GM21360 (cell line): ENCODE measurements around the gene HIP1.
"Not testable (repeated sequence)": the region's sequence is repeated elsewhere in the genome, so short reads cannot be mapped to it uniquely, and the experiment has no call there.

Experiments
- ATAC-seq: cut with Tn5 transposase; IDR thresholded peaks from one replicate; pipeline ENCODE4 v1.9.1; 2021; ENCODE audit warnings: mild to moderate bottlenecking, moderate library complexity; ENCODE audit not compliant: unreplicated experiment

HIP1 gene

GRCh38 chr7:75687246-75688088 is 51.3 kb downstream of the HIP1 start:
- no peak for ATAC-seq

- no peak for ATAC-seq
Measured at GRCh38 chr7:75686551-75686950, 52.2 kb downstream of the HIP1 start.

GRCh38 chr7:75682052-75682451 is 56.7 kb downstream of the HIP1 start:
- not testable (repeated sequence) for ATAC-seq

GRCh38 chr7:75679060-75679459 is 59.7 kb downstream of the HIP1 start:
- ATAC-seq, result no peak

GRCh38 chr7:75669579-75669978 is 69.2 kb downstream of the HIP1 start:
- no peak for ATAC-seq

- ATAC-seq, result no peak
Measured at GRCh38 chr7:75667938-75668337, 70.8 kb downstream of the HIP1 start.

GRCh38 chr7:75663302-75663907 is 75.3 kb downstream of the HIP1 start:
- peak; percentile 15 for ATAC-seq

GRCh38 chr7:75662579-75663301 is 76.0 kb downstream of the HIP1 start:
- peak; percentile 77 for ATAC-seq

- no peak for ATAC-seq
Measured at GRCh38 chr7:75660566-75661215, 78.0 kb downstream of the HIP1 start.

GRCh38 chr7:75658802-75659201 is 79.9 kb downstream of the HIP1 start:
- no peak for ATAC-seq

GRCh38 chr7:75658369-75658768 is 80.4 kb downstream of the HIP1 start:
- ATAC-seq, result no peak

GRCh38 chr7:75657866-75658265 is 80.9 kb downstream of the HIP1 start:
- no peak for ATAC-seq

- ATAC-seq, result no peak
Measured at GRCh38 chr7:75656740-75657139, 82.0 kb downstream of the HIP1 start.

GRCh38 chr7:75655536-75655935 is 83.2 kb downstream of the HIP1 start:
- ATAC-seq, result no peak

- ATAC-seq, result no peak
Measured at GRCh38 chr7:75654855-75655254, 83.9 kb downstream of the HIP1 start.

- no peak for ATAC-seq
Measured at GRCh38 chr7:75653651-75654050, 85.1 kb downstream of the HIP1 start.

- no peak for ATAC-seq
Measured at GRCh38 chr7:75652788-75653187, 86.0 kb downstream of the HIP1 start.

- ATAC-seq, result no peak
Measured at GRCh38 chr7:75650681-75651080, 88.1 kb downstream of the HIP1 start.

- no peak for ATAC-seq
Measured at GRCh38 chr7:75650062-75650461, 88.7 kb downstream of the HIP1 start.

GRCh38 chr7:75649462-75649861 is 89.3 kb downstream of the HIP1 start:
- ATAC-seq, result no peak

GRCh38 chr7:75647709-75648438 is 90.9 kb downstream of the HIP1 start:
- no peak for ATAC-seq
